Suprapubic skin (tissue), 4 donors: ENCODE results near the gene ELF1. TPM values are rescaled to one million over a fixed set of nuclear protein-coding genes. Genes with fewer than 3 reads are reported as not detected.

Experiments
- DNase-seq, 2 donors: peaks; one replicate each; pipeline ENCODE4 v3.0.0-alpha.2; 2019; ENCODE audit warnings: low spot score in 2 of 2
- H3K27ac ChIP-seq: fragments of 200-600 bp; sonication (generic); one replicate; pipeline ENCODE4 v1.5.1; 2019
- H3K27me3 ChIP-seq: fragments of 200-600 bp; sonication (generic); one replicate; pipeline ENCODE4 v1.5.1; 2019
- H3K36me3 ChIP-seq: fragments of 200-600 bp; sonication (generic); one replicate; pipeline ENCODE4 v1.5.1; 2019
- H3K4me1 ChIP-seq: fragments of 200-600 bp; sonication (generic); one replicate; pipeline ENCODE4 v1.5.1; 2019
- H3K4me3 ChIP-seq: fragments of 200-600 bp; sonication (generic); one replicate; pipeline ENCODE4 v1.5.1; 2019; ENCODE audit warnings: mild to moderate bottlenecking
- H3K9me3 ChIP-seq: fragments of 200-600 bp; sonication (generic); one replicate; pipeline ENCODE4 v1.5.1; 2019
- CTCF ChIP-seq, 2 donors: fragments of 200-600 bp in 1 of 2; fragments of 450-650 bp in 1 of 2; sonication (generic) in 1 of 2; IDR thresholded peaks; one replicate each; pipeline ENCODE4 v1.5.1; 2016 to 2019; ENCODE audit warnings: antibody characterized with exemption in 2 of 2, mild to moderate bottlenecking in 1 of 2, moderate library complexity in 1 of 2
- EP300 ChIP-seq: sonication (generic); formaldehyde crosslinking; IDR thresholded peaks from one replicate; pipeline ENCODE4 v1.6.1; 2017; ENCODE audit warnings: antibody characterized with exemption
- POLR2A ChIP-seq, 2 donors: fragments of 450-650 bp; IDR thresholded peaks; one replicate each; pipeline ENCODE4 v1.6.1; 2017; ENCODE audit warnings: antibody characterized with exemption in 2 of 2, mild to moderate bottlenecking in 2 of 2, moderate library complexity in 2 of 2
- POLR2AphosphoS5 ChIP-seq, 3 donors: sonication (generic); formaldehyde crosslinking; IDR thresholded peaks; one replicate each; pipeline ENCODE4 v1.6.1; 2017; ENCODE audit warnings: antibody characterized with exemption in 3 of 3
- WGBS: methylation state at CpG from one replicate; pipeline ENCODE4 v1.1.5; 2018; 5-methylcytosine and 5-hydroxymethylcytosine counted together
- total RNA-seq, 4 donors: library from RNA; depleted of rRNA; stranded (reverse); fragments of >200 nt; gene quantifications; one replicate each; pipeline ENCODE4 v1.1.0, GENCODE V29; 2016

Gene ELF1
- total RNA-seq, 4 donors from 2014 or later: 81.7 to 123 (median 111) TPM

GRCh38 chr13:40996426-40997092, 22.6 kb downstream of the ELF1 start:
- Histone ChIP-seq H3K36me3 (peaks cover 6% of the 10 kb centered on the region), H3K4me1 (peaks cover 54% of the 10 kb centered on the region), H3K9me3 (no peaks in the 10 kb centered on the region), H3K4me3 (no peak overlapping the region), H3K27me3 (no peaks in the 10 kb centered on the region), H3K27ac (peak overlapping the region; percentile 18)
- DNase-seq: no peak
- no peak for TF ChIP-seq POLR2AphosphoS5 (IDR thresholded peaks at IDR 0.05)
- TF ChIP-seq POLR2A (IDR thresholded peaks at IDR 0.05): no peak
- no peak for TF ChIP-seq EP300
- no peak for TF ChIP-seq CTCF (IDR thresholded peaks at IDR 0.05)
- WGBS: 89% methylated on average over 5 of the region's 5 CpGs

- TF ChIP-seq POLR2A (IDR thresholded peaks at IDR 0.05): no peak
- no peak for TF ChIP-seq POLR2AphosphoS5 (IDR thresholded peaks at IDR 0.05)
- no peak for TF ChIP-seq CTCF (IDR thresholded peaks at IDR 0.05)
- TF ChIP-seq EP300: no peak
- Histone ChIP-seq H3K4me1 (peaks cover 60% of the 10 kb centered on the region), H3K27ac (peak overlapping the region; percentile 18), H3K27me3 (no peaks in the 10 kb centered on the region), H3K4me3 (no peak overlapping the region), H3K9me3 (no peaks in the 10 kb centered on the region), H3K36me3 (peaks cover 6% of the 10 kb centered on the region)
- DNase-seq: no peak
These were observed 23.1 kb downstream of the ELF1 start for GRCh38 chr13:40995997-40996396.

GRCh38 chr13:40994581-40995230, 24.4 kb downstream of the ELF1 start:
- H3K36me3 ChIP-seq: peaks cover 6% of the 10 kb centered on the region
- peak overlapping the region; percentile 90 for H3K27ac ChIP-seq
- no peaks in the 10 kb centered on the region for H3K9me3 ChIP-seq
- H3K4me1 ChIP-seq: peaks cover 63% of the 10 kb centered on the region
- DNase-seq: no peak
- no peak for TF ChIP-seq CTCF (IDR thresholded peaks at IDR 0.05)
- no peak for TF ChIP-seq POLR2AphosphoS5 (IDR thresholded peaks at IDR 0.05)
- no peak for TF ChIP-seq EP300
- TF ChIP-seq POLR2A (IDR thresholded peaks at IDR 0.05): no peak
- H3K4me3 ChIP-seq: peak overlapping the region; percentile 29
- H3K27me3 ChIP-seq: no peaks in the 10 kb centered on the region
- 43% methylated on average over 6 of the region's 6 CpGs for WGBS

- no peak for DNase-seq
- Histone ChIP-seq H3K4me3 (peak overlapping the region; percentile 29), H3K9me3 (no peaks in the 10 kb centered on the region), H3K4me1 (peaks cover 63% of the 10 kb centered on the region), H3K27me3 (no peaks in the 10 kb centered on the region), H3K27ac (peak overlapping the region; percentile 90), H3K36me3 (peaks cover 6% of the 10 kb centered on the region)
- TF ChIP-seq POLR2A (IDR thresholded peaks at IDR 0.05) (no peak), CTCF (IDR thresholded peaks at IDR 0.05) (peak in 1 of 2 donors; percentile 33), EP300 (no peak), POLR2AphosphoS5 (IDR thresholded peaks at IDR 0.05) (peak in 1 of 3 donors; percentile 34)
These were observed 25.1 kb downstream of the ELF1 start for GRCh38 chr13:40993987-40994386.

GRCh38 chr13:40992678-40993518, 26.2 kb downstream of the ELF1 start:
- H3K9me3 ChIP-seq: no peaks in the 10 kb centered on the region
- no peak for DNase-seq
- no peak for TF ChIP-seq EP300
- no peak for TF ChIP-seq POLR2AphosphoS5 (IDR thresholded peaks at IDR 0.05)
- TF ChIP-seq CTCF (IDR thresholded peaks at IDR 0.05): no peak
- TF ChIP-seq POLR2A (IDR thresholded peaks at IDR 0.05): no peak
- H3K4me3 ChIP-seq: no peak overlapping the region
- H3K27ac ChIP-seq: peak overlapping the region; percentile 90
- H3K36me3 ChIP-seq: peaks cover 6% of the 10 kb centered on the region
- no peaks in the 10 kb centered on the region for H3K27me3 ChIP-seq
- 70% methylated on average over 11 of the region's 11 CpGs for WGBS
- peaks cover 62% of the 10 kb centered on the region for H3K4me1 ChIP-seq
